H9 (cell line): ENCODE data around the gene NR3C2. TPM values are rescaled to one million over a fixed set of nuclear protein-coding genes. Genes with fewer than 3 reads are reported as not detected.

Experiments used
- DNase-seq: peaks from one replicate; pipeline ENCODE4 v3.0.0-alpha.2; 2017
- H2AFZ ChIP-seq: one replicate; pipeline ENCODE4 v1.6.1; 2013; ENCODE audit warnings: mild to moderate bottlenecking, low read length, control low read depth, moderate library complexity
- H2AK5ac ChIP-seq: 2 replicates; pipeline ENCODE4 v1.6.1; 2013; ENCODE audit warnings: low read length, control low read depth, mixed read lengths; ENCODE audit not compliant: insufficient read length
- H2BK120ac ChIP-seq: one replicate; pipeline ENCODE4 v1.6.1; 2013; ENCODE audit warnings: low read depth, mild to moderate bottlenecking, low read length, control low read depth, inconsistent platforms; ENCODE audit not compliant: poor library complexity, severe bottlenecking
- H2BK12ac ChIP-seq: 2 replicates; pipeline ENCODE4 v1.6.1; 2013; ENCODE audit warnings: low read length, control low read depth, mixed read lengths, low read depth; ENCODE audit not compliant: insufficient read length
- H2BK15ac ChIP-seq: 2 replicates; pipeline ENCODE4 v1.6.1; 2013; ENCODE audit warnings: low read depth, low read length, control low read depth
- H2BK20ac ChIP-seq: one replicate; pipeline ENCODE4 v1.6.1; 2013; ENCODE audit warnings: low read depth, mild to moderate bottlenecking, low read length, control low read depth, inconsistent platforms; ENCODE audit not compliant: poor library complexity, severe bottlenecking
- H2BK5ac ChIP-seq: 2 replicates; pipeline ENCODE4 v1.6.1; 2013; ENCODE audit warnings: low read length, control low read depth, mixed read lengths; ENCODE audit not compliant: insufficient read length
- H3K14ac ChIP-seq: 2 replicates; pipeline ENCODE4 v1.6.1; 2013; ENCODE audit warnings: low read length, control low read depth; ENCODE audit not compliant: insufficient read depth
- H3K18ac ChIP-seq: 2 replicates; pipeline ENCODE4 v1.6.1; 2013; ENCODE audit warnings: low read depth, mild to moderate bottlenecking, mixed read lengths, low read length, control low read depth; ENCODE audit not compliant: insufficient read length
- H3K23ac ChIP-seq: 2 replicates; pipeline ENCODE4 v1.6.1; 2013; ENCODE audit warnings: low read length, control low read depth, mixed read lengths, low read depth; ENCODE audit not compliant: insufficient read length
- H3K23me2 ChIP-seq: 2 replicates; pipeline ENCODE4 v1.6.1; 2013; ENCODE audit warnings: low read depth, mild to moderate bottlenecking, mixed read lengths, low read length, control low read depth; ENCODE audit not compliant: insufficient read length, poor library complexity, severe bottlenecking
- H3K27ac ChIP-seq: 2 replicates; pipeline ENCODE4 v1.5.1; 2013; ENCODE audit warnings: low read length, control low read depth, mixed read lengths, low read depth; ENCODE audit not compliant: insufficient read length
- H3K27me3 ChIP-seq: 2 replicates; pipeline ENCODE4 v1.6.1; 2013; ENCODE audit warnings: low read length, control low read depth, inconsistent platforms; ENCODE audit not compliant: insufficient read depth
- H3K4ac ChIP-seq: 2 replicates; pipeline ENCODE4 v1.6.1; 2013; ENCODE audit warnings: low read depth, mild to moderate bottlenecking, control low read depth, inconsistent platforms, low read length, moderate library complexity
- H3K4me1 ChIP-seq: 2 replicates; pipeline ENCODE4 v1.6.1; 2013; ENCODE audit warnings: low read length, control low read depth, inconsistent platforms; ENCODE audit not compliant: insufficient read depth
- H3K4me2 ChIP-seq: 2 replicates; pipeline ENCODE4 v1.6.1; 2013; ENCODE audit warnings: low read length, control low read depth, mixed read lengths; ENCODE audit not compliant: insufficient read length, insufficient read depth
- H3K56ac ChIP-seq: 2 replicates; pipeline ENCODE4 v1.6.1; 2013; ENCODE audit warnings: low read depth, mild to moderate bottlenecking, mixed read lengths, low read length, control low read depth; ENCODE audit not compliant: insufficient read length
- H3K79me1 ChIP-seq: 2 replicates; pipeline ENCODE4 v1.6.1; 2013; ENCODE audit warnings: low read depth, mild to moderate bottlenecking, moderate library complexity, low read length, control low read depth, inconsistent platforms; ENCODE audit not compliant: insufficient read depth, poor library complexity, severe bottlenecking
- H3K79me2 ChIP-seq: 2 replicates; pipeline ENCODE4 v1.6.1; 2013; ENCODE audit warnings: low read length, control low read depth, inconsistent platforms; ENCODE audit not compliant: insufficient read depth
- H3K9ac ChIP-seq: 2 replicates; pipeline ENCODE4 v1.6.1; 2013; ENCODE audit warnings: low read length, control low read depth, mixed read lengths; ENCODE audit not compliant: insufficient read length; ENCODE audit errors: extremely low read depth
- H3K9me3 ChIP-seq: one replicate; pipeline ENCODE4 v1.6.1; 2013; ENCODE audit warnings: low read depth, low read length, inconsistent platforms; ENCODE audit not compliant: control insufficient read depth
- H3T11ph ChIP-seq: one replicate; pipeline ENCODE4 v1.6.1; 2013; ENCODE audit warnings: mild to moderate bottlenecking, low read length, control low read depth, inconsistent platforms
- H4K20me1 ChIP-seq: one replicate; pipeline ENCODE4 v1.6.1; 2013; ENCODE audit not compliant: control insufficient read depth, insufficient read length, insufficient read depth
- H4K5ac ChIP-seq: 2 replicates; pipeline ENCODE4 v1.6.1; 2013; ENCODE audit warnings: low read depth, mild to moderate bottlenecking, mixed read lengths, low read length, control low read depth; ENCODE audit not compliant: insufficient read length
- H4K8ac ChIP-seq: replicated peaks from 2 replicates; pipeline ENCODE4 v1.6.1; 2013; ENCODE audit warnings: low read length, control low read depth, mixed read lengths, low read depth; ENCODE audit not compliant: insufficient read length
- H4K91ac ChIP-seq: 2 replicates; pipeline ENCODE4 v1.6.1; 2013; ENCODE audit warnings: low read depth, mild to moderate bottlenecking, moderate library complexity, mixed read lengths, low read length, control low read depth; ENCODE audit not compliant: insufficient read length
- H3K27ac Mint-ChIP-seq, 3 experiments: 2 replicates in 2 of 3; 3 replicates in 1 of 3; pipeline ENCODE4 v1.8.0; 2020 to 2021; ENCODE audit warnings: mixed read lengths in 3 of 3, mild to moderate bottlenecking in 1 of 3, moderate library complexity in 1 of 3
- H3K27me3 Mint-ChIP-seq: 2 replicates; pipeline ENCODE4 v1.8.0; 2021; ENCODE audit warnings: low read depth, mild to moderate bottlenecking, moderate library complexity, mixed read lengths
- H3K36me3 Mint-ChIP-seq, 3 experiments: 2 replicates in 2 of 3; 3 replicates in 1 of 3; pipeline ENCODE4 v1.8.0; 2020 to 2021; ENCODE audit warnings: low read depth in 3 of 3, mixed read lengths in 3 of 3; ENCODE audit not compliant: insufficient read depth in 1 of 3
- H3K4me1 Mint-ChIP-seq, 2 experiments: 2 replicates each; pipeline ENCODE4 v1.8.0; 2020; ENCODE audit warnings: mixed read lengths in 2 of 2
- H3K4me3 Mint-ChIP-seq, 2 experiments: 2 replicates in 1 of 2; 3 replicates in 1 of 2; pipeline ENCODE4 v1.8.0; 2020 to 2021; ENCODE audit warnings: mild to moderate bottlenecking in 2 of 2, mixed read lengths in 2 of 2, moderate library complexity in 1 of 2
- H3K9me3 Mint-ChIP-seq, 2 experiments: 2 replicates in 1 of 2; 3 replicates in 1 of 2; pipeline ENCODE4 v1.8.0; 2020; ENCODE audit warnings: mild to moderate bottlenecking in 2 of 2, mixed read lengths in 2 of 2, moderate library complexity in 1 of 2
- WGBS: extraction: QIAGEN DNeasy Blood & Tissue Kit; methylation state at CpG from one replicate; pipeline ENCODE4 v1.1.7; 2013; ENCODE audit warnings: missing lambda C conversion rate, low lambda C conversion rate, mixed read lengths; ENCODE audit not compliant: insufficient read length; ENCODE audit errors: extremely low coverage; 5-methylcytosine and 5-hydroxymethylcytosine counted together
- total RNA-seq: library from RNA; stranded (reverse); gene quantifications from 2 replicates; pipeline ENCODE4 v1.2.1, GENCODE V29; 2021
- TF ChIP-seq, protein P1 (sequence below): fragments of 200-600 bp; sonication (generic); conservative IDR thresholded peaks from 3 replicates; pipeline ENCODE4 v1.8.0; 2021; ENCODE audit warnings: antibody characterized with exemption, mild to moderate bottlenecking

The NR3C2 gene
- total RNA-seq, 1 experiment from 2014 or later, result 1.4 TPM

- H3K4me2 ChIP-seq, result no peak overlapping the region
Measured at GRCh38 chr4:148275266-148275665, 166.9 kb downstream of the NR3C2 start.

More at GRCh38 chr4:148275266-148275665, 166.9 kb downstream of the NR3C2 start:
- Histone ChIP-seq H3K9ac (no peak overlapping the region), H2AK5ac (no peak overlapping the region), H3K27me3 (no peaks in the 10 kb centered on the region), H3K56ac (no peak overlapping the region), H4K20me1 (no peaks in the 10 kb centered on the region), H3K23ac (no peak overlapping the region), H4K91ac (no peak overlapping the region), H3K79me2 (no peaks in the 10 kb centered on the region), H2BK120ac (no peak overlapping the region), H2BK15ac (no peak overlapping the region), H2BK5ac (no peak overlapping the region), H3K79me1 (no peaks in the 10 kb centered on the region), H2BK12ac (no peak overlapping the region), H3K14ac (no peak overlapping the region), H3K4ac (no peak overlapping the region), H3T11ph (no peak overlapping the region), H2AFZ (no peak overlapping the region), H3K27ac (no peak overlapping the region), H3K23me2 (no peaks in the 10 kb centered on the region), H2BK20ac (no peak overlapping the region), H3K18ac (no peak overlapping the region), H4K5ac (no peak overlapping the region), H4K8ac (no peak overlapping the region), H3K4me1 (no peaks in the 10 kb centered on the region), H3K9me3 (no peaks in the 10 kb centered on the region)
- Mint-ChIP-seq H3K9me3 (no peaks in the 10 kb centered on the region), H3K27me3 (no peaks in the 10 kb centered on the region; the same call in 1 of the 2 replicates), H3K4me3 (no peak overlapping the region), H3K4me1 (no peaks in the 10 kb centered on the region), H3K27ac (no peak overlapping the region), H3K36me3 (no peaks in the 10 kb centered on the region)
- WGBS, result no CpG with 5 or more reads among the region's 4 CpGs
- TF ChIP-seq, protein P1, sequence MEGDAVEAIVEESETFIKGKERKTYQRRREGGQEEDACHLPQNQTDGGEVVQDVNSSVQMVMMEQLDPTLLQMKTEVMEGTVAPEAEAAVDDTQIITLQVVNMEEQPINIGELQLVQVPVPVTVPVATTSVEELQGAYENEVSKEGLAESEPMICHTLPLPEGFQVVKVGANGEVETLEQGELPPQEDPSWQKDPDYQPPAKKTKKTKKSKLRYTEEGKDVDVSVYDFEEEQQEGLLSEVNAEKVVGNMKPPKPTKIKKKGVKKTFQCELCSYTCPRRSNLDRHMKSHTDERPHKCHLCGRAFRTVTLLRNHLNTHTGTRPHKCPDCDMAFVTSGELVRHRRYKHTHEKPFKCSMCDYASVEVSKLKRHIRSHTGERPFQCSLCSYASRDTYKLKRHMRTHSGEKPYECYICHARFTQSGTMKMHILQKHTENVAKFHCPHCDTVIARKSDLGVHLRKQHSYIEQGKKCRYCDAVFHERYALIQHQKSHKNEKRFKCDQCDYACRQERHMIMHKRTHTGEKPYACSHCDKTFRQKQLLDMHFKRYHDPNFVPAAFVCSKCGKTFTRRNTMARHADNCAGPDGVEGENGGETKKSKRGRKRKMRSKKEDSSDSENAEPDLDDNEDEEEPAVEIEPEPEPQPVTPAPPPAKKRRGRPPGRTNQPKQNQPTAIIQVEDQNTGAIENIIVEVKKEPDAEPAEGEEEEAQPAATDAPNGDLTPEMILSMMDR, result no peak
- DNase-seq, result no peak
